ENCODE measurements around the gene KLHL29. TPM values are rescaled to one million over a fixed set of nuclear protein-coding genes. Genes with fewer than 3 reads are reported as not detected.

The KLHL29 gene
- total RNA-seq, 2 experiments from 2014 or later: 0.23 to 0.66 TPM

GRCh38 chr2:23436346-23437098 is 51.5 kb downstream of the KLHL29 start:
- no peaks in the 10 kb centered on the region for H3K36me3 ChIP-seq (ENCODE audit: insufficient read depth, low read length)
- DNase-seq (ENCODE audit: low spot score): no peak
- no peak overlapping the region for H3K4me3 ChIP-seq (ENCODE audit: low read depth, low read length, poor library complexity, severe bottlenecking)
- no peak overlapping the region for H3K27ac ChIP-seq (ENCODE audit: low read depth, low read length, poor library complexity, severe bottlenecking)
- H3K4me2 ChIP-seq (ENCODE audit: low read length): no peak overlapping the region
- BruUV-seq (replicated peaks): no TSS peak
- ChIA-PET POLR2A (interaction anchor here (1.2 kb wide), 1 partner anchor 24 kb away, joined by 3 read pairs; no protein-coding TSS in a partner anchor), CTCF (ENCODE audit: unreplicated experiment) (no interaction called here)
- no peaks in the 10 kb centered on the region for H3K79me2 ChIP-seq (ENCODE audit: insufficient read depth, low read depth, low read length)
- intact Hi-C loops (cut with micrococcal nuclease; ENCODE audit: unreplicated experiment): no loop called here
- H3K9me3 ChIP-seq (ENCODE audit: low read length): no peaks in the 10 kb centered on the region
- no peaks in the 10 kb centered on the region for H3K4me1 ChIP-seq (ENCODE audit: insufficient read depth, low read length, poor library complexity, severe bottlenecking)
- no peaks in the 10 kb centered on the region for H3K9me2 ChIP-seq (ENCODE audit: insufficient read depth, low read length)
- no peak overlapping the region for H2AFZ ChIP-seq (ENCODE audit: low read length)
- H4K20me1 ChIP-seq (ENCODE audit: insufficient read depth, low read length): no peaks in the 10 kb centered on the region
- TF ChIP-seq CTCF (conservative IDR thresholded peaks at IDR 0.05; ENCODE audit: low read length) (no peak), EZH2phosphoT487 (IDR thresholded peaks at IDR 0.05; ENCODE audit: borderline replicate concordance, low read depth, low read length) (no peak)

GRCh38 chr2:23441414-23441813 is 56.4 kb downstream of the KLHL29 start:
- no peaks in the 10 kb centered on the region for H3K79me2 ChIP-seq (ENCODE audit: insufficient read depth, low read depth, low read length)
- no peak for TF ChIP-seq EZH2phosphoT487 (IDR thresholded peaks at IDR 0.05; ENCODE audit: borderline replicate concordance, low read depth, low read length)
- TF ChIP-seq CTCF (conservative IDR thresholded peaks at IDR 0.05; ENCODE audit: low read length): no peak
- no peak overlapping the region for H3K27ac ChIP-seq (ENCODE audit: low read depth, low read length, poor library complexity, severe bottlenecking)
- no peak overlapping the region for H3K4me2 ChIP-seq (ENCODE audit: low read length)
- ChIA-PET POLR2A (no interaction called here), CTCF (ENCODE audit: unreplicated experiment) (no interaction called here)
- H2AFZ ChIP-seq (ENCODE audit: low read length): no peak overlapping the region
- no peaks in the 10 kb centered on the region for H3K4me1 ChIP-seq (ENCODE audit: insufficient read depth, low read length, poor library complexity, severe bottlenecking)
- no peak for DNase-seq (ENCODE audit: low spot score)
- no peaks in the 10 kb centered on the region for H3K9me3 ChIP-seq (ENCODE audit: low read length)
- no peaks in the 10 kb centered on the region for H3K36me3 ChIP-seq (ENCODE audit: insufficient read depth, low read length)
- no peaks in the 10 kb centered on the region for H4K20me1 ChIP-seq (ENCODE audit: insufficient read depth, low read length)
- H3K9me2 ChIP-seq (ENCODE audit: insufficient read depth, low read length): no peaks in the 10 kb centered on the region
- intact Hi-C loops (cut with micrococcal nuclease; ENCODE audit: unreplicated experiment): no loop called here
- no TSS peak for BruUV-seq (replicated peaks)
- no peak overlapping the region for H3K4me3 ChIP-seq (ENCODE audit: low read depth, low read length, poor library complexity, severe bottlenecking)

GRCh38 chr2:23445450-23445868 is 60.5 kb downstream of the KLHL29 start:
- no peak for TF ChIP-seq CTCF (conservative IDR thresholded peaks at IDR 0.05; ENCODE audit: low read length)
- TF ChIP-seq EZH2phosphoT487 (IDR thresholded peaks at IDR 0.05; ENCODE audit: borderline replicate concordance, low read depth, low read length): no peak
- H3K79me2 ChIP-seq (ENCODE audit: insufficient read depth, low read depth, low read length): no peaks in the 10 kb centered on the region
- POLR2A ChIA-PET: no interaction called here
- no peak overlapping the region for H3K4me3 ChIP-seq (ENCODE audit: low read depth, low read length, poor library complexity, severe bottlenecking)
- H3K9me3 ChIP-seq (ENCODE audit: low read length): no peaks in the 10 kb centered on the region
- no peaks in the 10 kb centered on the region for H4K20me1 ChIP-seq (ENCODE audit: insufficient read depth, low read length)
- H3K4me2 ChIP-seq (ENCODE audit: low read length): no peak overlapping the region
- no peak for DNase-seq (ENCODE audit: low spot score)
- intact Hi-C loops (cut with micrococcal nuclease; ENCODE audit: unreplicated experiment): no loop called here
- H3K27ac ChIP-seq (ENCODE audit: low read depth, low read length, poor library complexity, severe bottlenecking): no peak overlapping the region
- H3K4me1 ChIP-seq (ENCODE audit: insufficient read depth, low read length, poor library complexity, severe bottlenecking): no peaks in the 10 kb centered on the region
- H3K9me2 ChIP-seq (ENCODE audit: insufficient read depth, low read length): no peaks in the 10 kb centered on the region
- BruUV-seq (replicated peaks): no TSS peak
- CTCF ChIA-PET (ENCODE audit: unreplicated experiment): no interaction called here
- H3K36me3 ChIP-seq (ENCODE audit: insufficient read depth, low read length): no peaks in the 10 kb centered on the region
- H2AFZ ChIP-seq (ENCODE audit: low read length): no peak overlapping the region

Data from OCI-LY7 (cell line).